NCI-H1417 treated with DMSO at 0.1 percent for 48 hours (cell line): ENCODE results near the gene NOS2.
"Not testable (repeated sequence)": the region's sequence is repeated elsewhere in the genome, so short reads cannot be mapped to it uniquely, and the experiment has no call there.

ENCODE experiments used
- DNase-seq: peaks from one replicate; lab custom pipeline; 2025; lab: John Stamatoyannopoulos, UW

Gene NOS2

DNA sequence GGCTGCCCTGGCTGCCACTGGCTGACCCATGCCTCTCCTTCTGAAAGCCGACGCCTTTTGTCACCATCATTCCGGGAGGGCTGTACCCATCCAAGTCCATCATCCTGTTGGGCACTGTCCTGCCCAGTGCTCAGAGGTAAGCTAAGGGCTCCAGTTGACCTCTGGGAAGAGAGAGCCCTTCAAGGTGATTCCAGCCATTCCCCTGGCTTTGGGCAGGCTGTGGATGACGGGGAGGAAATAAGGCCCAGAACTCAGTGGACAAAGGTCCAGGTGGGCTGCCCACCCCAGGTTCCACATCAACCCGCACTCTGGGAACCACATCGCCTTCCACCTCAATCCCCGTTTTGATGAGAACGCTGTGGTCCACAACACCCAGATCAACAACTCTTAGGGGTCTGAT, 45.8 kb downstream of the NOS2 start:
- no peak for DNase-seq

DNA sequence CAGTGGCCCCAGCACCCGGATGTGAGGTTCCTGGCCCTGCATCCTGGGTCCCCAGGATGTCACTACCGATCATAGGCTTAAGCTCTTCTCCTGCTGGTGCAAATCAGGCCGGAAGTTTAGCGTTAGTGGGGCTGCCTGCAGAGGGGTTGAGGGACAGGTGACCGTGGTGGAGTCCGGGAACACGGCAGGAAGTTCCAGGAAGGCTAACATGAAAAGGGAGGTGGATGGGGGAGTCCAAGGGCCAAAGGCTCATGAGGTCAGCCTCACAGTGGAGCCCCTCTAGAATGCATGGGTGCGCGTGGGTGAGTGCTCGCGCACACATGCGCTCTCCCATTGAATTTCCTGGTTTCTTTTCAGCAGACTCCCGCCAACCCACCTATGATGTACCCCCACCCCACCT, 46.6 kb downstream of the NOS2 start:
- not testable (repeated sequence) for DNase-seq

DNA sequence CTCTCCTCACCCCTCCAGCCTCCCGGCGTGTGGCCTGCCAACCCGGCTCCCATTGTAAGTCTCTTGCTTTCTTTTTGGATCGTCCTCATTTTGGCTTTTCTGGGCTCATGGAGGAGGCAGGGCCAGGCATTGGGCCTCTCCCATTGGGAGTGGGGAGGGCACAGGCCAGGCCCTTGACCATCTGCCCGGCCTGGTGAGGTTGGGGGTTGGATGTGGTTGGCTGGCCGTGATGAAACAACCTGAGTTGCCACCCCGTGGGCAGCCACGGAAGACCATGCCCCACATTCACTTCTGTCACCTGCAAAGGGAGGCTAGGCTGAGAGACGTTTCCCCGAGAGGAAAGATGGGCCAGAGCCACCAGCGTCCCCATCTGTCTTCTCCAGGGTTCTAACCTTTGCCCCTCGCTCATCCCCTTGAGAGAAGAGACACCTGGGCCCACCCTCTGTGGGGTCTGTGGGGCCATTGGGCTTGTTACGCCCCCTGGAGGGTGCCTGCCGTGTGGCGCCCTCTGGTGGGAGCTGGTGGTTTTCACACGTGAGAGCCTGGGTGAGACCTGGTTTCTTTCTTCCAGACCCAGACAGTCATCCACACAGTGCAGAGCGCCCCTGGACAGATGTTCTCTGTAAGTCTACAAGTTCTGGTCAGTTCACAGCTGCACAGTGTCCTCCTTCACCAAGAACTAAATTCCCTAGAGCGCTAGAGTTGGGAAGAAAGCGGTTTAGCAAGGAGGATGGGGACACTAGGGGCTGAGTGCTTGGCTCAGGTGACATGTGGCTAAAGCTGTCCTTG, 47.3 kb downstream of the NOS2 start:
- not testable (repeated sequence) for DNase-seq

DNA sequence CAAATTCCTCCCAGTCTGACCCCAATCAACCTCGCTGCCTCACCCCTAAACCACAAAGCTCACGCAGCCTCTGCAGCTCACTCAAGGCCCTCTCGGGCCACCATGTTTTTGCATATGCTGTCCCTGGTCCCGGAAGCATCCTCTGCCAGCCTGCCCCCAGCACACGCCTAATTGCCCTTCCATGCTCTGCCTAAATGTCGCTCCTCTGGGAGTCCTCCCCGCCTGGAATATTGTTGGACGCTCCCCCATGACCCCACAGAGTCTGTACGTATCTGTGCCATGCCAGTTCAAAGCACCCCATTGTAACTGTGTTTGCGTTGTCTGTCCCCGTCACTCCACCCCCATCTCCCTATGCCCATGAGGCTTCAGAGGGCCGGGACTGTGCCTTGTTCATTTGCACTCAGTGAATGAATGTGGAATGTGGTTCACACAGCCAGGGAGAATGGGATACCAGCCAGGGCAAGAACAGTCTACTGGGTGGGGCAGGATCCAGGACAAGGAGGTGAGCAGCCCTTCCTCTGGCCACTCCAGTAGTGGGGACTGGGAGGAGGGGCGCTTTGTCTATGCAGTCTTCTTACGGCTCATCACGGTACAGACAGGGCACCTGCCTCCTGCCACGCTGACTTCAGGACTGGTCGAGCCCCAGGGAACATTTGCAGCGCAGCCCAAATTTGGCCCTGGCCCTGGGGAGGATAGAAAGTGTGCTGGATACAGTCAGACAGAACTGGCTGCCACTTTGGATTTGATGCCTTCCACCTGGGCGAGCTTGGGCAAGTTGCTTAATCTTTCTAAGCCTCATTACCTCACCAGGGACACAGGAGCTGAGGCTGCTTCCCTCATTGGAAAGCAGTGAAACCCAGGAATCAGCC, 48.5 kb downstream of the NOS2 start:
- DNase-seq, result no peak

DNA sequence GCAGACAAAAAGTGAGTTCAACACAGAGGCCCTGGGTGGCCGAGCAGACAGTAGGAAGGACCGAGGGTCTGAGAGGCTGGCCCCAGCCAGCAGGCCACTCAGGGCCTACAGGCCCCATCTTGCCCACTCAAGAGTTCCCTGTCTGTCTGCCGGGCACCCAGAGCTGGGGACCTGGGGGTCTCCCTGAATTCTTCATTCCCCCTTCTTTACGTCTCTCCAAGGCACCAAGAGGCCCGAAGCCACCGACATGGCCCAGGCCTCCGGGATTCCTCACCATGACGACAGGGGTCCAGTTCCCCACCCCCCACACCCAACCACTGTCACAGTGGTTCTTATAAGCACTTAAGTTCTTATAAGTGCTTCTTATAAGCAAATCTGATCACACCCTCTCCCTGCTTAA, 49.2 kb downstream of the NOS2 start:
- DNase-seq, result no peak

DNA sequence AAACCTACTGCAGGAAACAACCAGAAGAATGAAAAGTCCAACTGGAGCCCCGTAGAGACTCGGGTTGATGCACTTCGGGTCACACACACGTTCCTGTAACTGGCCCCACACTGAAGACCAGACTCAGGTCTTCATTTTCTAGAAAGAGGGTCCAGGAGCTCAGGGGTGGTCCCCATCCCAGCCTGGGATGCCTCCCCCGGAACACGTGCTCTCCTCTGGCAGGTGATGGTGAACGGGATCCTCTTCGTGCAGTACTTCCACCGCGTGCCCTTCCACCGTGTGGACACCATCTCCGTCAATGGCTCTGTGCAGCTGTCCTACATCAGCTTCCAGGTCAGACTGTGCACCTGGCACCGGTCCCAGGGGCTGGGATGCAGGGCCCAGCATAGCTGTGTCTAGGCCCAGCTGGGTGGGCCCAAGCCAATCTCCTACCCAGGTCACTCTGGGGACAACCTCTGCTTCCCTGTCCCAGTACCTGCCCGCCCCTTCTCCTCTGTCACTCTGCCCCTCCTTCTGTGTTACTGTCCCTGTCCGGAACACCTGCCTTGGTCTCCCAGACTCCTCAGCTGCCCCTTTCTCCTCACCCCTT, 50.7 kb downstream of the NOS2 start:
- DNase-seq, result not testable (repeated sequence)

DNA sequence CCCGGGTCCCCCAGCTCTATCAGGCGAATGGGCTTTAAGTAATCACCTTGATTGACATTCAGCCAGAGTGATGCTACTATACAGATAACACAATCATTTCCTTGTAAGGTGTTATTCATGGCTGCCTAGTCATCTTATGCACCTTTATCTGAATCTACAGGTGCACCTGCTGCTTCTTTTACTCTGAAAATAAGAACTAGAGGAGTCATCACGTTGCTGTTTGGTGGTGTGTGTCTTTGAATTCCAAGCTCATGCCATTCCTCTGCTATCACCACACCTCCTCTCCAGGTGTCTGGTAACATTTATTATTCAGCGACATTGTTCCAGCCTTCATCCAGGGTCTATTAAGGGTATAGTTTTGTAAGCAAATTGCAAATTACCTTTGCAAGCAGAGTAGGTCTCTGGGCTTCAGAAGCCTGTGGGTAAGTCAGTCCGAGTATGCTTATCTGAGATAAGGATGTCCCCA, 51.9 kb downstream of the NOS2 start:
- no peak for DNase-seq

DNA sequence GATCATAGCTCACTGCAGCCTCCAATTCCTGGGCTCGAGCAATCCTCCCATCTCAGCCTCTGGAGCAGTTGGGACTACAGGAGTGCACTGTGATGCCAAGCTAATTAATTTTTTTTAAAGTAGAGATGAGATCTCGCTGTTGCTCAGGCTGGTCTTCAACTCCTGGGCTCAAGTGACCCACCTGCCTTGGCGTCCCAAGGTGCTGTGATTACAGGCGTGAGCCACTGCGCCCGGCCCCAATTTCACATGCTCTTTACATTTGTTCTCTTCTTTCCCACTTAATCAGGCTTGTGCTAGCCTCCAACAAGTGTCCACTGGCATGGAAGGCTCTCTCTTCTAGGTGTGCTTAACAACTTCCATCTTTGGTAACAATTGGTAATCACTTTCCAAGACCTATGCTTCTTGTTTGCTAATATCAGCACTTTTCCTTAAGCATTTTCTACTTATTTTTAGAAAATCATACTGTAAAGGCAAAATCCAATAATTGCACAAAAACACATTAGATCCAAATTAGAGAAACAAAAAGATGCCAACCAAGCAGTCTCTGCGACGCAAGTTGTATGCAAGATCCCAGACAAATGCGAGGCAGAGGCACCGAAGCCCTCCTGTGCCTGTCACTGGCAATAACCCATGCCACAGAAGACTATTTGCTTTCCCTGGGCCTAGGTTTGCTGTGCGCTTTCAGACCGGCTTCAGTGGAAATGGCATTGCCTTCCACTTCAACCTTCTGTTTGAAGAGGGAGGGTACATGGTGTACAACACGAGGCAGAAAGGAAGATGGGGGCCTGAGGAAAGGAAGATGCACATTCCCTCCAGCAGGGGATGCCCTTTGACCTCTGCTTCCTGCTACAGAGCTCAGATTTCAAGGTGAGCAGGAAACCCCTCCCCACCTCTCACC, 52.6 kb downstream of the NOS2 start:
- DNase-seq, result no peak

DNA sequence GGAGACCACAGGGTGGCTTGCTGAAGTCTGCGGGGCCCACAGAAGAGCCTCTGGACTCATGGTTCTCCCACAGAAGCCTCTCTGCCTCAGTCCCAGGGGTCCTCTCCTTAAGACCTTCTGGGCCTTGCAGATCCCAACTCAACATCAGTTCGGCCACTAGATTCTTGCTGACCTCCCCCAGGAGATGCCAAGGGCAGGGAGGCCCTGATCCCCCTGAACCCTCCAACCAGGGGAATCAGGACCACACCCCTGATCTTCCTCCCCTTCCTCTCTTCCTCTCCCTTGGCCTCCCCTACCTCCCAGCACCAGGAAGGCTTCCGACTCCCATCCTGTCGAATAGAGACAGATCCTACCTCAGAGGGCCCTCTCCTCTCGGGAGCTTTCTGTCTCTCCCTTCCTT, 53.4 kb downstream of the NOS2 start:
- no peak for DNase-seq

DNA sequence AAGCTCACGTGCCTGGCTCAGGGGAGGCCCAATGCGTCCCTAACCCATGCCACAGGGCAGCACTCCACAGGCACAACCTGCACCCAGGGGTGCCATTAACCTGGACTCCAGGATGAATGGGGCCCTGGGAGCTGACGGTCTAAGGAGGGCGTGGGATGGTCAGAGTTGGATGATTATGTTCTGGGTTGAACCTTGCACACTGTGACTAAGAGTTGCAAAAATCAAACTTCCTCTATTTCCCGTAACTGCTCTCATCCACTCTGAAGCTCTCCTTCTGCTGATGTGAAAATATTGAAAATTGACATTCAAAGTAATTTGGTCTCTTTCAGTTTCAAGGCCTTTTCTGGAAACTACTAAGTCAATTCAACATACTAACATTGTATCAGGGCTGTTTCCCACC, 54.0 kb downstream of the NOS2 start:
- not testable (repeated sequence) for DNase-seq

DNA sequence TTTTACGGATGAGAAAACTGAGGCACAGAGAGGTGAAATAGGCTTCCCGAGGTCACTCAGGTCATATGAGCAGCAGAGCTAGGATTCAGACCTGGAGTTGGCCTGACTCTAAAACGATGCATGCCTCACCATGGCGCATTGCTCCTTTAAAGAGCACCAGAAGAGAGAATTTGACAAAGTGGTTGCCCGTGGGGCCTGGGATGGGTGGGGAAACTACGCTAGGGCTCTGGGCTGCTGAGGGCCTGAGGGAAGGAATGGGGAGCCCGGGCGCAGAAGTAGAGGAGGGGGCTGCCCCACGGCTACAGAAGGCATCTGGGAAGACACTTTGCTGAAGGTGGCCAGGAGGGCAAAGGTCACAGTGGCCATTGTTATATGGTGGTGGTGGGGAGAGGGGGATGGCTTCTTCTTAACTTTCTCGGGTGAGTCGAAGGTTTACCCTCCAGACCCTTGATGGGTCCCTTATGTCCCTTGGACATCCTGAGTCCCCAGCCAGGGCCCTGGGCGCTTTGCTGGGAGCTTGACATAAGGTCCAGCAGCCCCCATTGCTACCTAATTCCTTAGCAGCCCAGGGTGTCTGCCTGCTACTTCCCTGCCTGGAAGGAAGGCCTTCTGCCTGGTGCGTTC, 55.0 kb downstream of the NOS2 start:
- not testable (repeated sequence) for DNase-seq

DNA sequence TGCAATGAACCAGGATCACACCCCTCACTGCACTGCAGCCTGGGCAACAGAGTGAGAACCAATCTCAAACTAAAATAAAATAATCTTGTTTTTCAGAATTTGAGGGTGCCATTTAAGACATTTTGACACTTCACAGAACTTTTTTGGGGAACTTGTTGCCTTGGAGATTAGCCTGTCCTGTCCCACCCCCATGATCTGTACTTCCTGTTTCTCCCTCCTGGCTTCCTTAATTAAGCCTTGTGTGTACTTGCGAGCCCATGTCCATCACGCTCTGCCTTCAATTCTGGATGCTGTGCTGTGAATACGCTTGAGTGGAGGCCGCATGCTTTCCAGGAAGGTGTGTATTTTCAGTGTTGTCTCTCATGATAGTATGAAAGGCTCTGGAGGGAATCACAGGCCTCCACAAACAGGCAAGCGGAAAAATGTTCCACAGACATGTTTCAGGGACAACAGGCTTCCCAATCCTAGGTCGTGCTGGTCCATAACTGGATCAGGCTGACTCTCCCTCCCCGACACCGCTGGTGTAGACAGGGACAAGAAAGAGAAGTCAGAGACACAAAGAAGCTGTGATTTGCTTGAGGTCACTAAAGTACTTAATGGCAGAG, 56.9 kb downstream of the NOS2 start:
- DNase-seq, result no peak

DNA sequence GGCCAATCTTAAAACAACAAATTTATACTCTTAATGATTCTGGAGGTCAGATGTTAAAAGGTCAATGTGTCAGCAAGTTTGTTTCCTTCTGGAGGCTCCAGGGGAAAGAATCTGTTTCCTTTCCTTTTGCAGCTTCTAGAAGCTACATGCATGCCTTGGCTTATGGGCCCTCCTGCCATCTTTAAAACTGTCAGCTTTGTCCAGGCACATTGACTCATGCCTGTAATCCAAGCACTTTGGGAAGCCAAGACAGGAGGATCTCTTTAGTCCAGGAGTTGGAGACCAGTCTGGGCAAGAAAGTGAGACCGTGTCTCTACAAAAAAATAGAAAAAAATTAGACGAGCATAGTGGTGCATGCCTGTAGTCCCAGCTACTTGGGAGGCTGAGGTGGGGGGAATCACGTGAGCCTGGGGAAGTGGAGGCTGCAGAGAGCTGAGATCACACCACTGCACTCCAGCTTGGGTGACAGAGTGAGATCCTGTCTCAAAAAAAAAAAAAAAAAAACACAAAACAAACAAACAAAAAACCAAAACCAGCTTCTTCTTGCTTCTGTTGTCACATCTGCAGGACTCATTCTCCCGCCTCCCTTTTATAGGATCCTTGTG, 58.3 kb downstream of the NOS2 start:
- no peak for DNase-seq

DNA sequence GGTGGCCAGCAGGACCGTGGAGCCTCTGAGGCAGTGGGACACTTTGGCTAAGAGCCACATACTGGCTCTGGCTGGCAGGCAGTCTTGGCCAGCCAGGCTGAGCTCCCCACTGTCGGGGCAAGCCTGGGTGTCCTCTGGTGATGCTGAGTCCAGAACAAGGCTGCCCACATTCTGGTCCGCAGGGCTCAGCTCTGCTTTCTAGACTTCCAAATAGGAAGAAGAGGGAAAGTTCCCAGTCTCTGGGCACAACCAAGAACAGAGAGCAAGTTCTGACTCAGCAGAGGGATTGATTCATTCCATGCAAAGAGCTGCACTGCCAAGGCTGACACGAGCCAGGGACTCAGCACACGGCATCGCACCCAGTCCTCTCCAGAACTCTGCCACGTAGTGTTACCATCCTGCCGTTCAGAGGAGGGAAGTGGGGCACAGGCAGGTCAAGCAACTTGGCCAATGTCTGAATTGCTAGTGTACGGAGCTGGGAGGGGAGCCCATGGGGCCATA, 58.9 kb downstream of the NOS2 start:
- no peak for DNase-seq

DNA sequence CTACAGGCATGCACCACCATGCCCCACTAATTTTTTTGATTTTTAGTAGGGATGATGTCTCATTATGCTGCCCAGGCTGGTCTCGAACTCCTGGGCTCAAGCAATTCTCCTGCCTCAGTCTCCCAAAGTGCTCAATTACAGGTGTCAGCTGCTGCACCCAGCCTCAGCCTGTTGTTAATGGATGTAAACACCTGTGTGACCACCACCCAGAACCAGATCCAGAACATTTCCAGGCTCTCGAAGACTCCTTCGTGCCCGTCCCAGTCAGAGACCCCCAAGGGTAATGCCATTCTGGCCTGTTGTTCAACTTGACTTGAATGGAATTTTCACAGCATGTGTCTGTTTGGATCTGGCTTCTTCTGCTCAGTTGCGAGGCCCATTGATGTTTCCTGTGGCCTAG, 59.8 kb downstream of the NOS2 start:
- DNase-seq, result not testable (repeated sequence)

DNA sequence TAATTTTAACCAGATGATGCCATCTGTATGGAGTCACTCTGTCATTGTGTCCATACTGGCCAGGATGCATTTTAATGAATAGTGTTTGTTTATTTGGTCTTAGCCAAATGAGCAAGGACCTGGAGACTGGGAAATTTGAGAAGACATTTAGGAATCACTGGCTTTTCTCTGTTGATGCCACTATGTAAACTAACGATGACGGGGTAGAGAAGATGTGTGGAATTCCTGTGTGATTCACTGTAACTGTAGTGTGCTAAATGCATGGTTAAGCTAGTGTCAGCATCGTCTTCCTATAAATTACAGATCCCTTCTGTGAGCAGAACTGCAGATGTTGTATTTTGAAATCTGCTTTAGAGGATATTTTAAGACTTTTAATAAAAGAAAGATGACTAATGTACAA, 66.6 kb downstream of the NOS2 start:
- no peak for DNase-seq

DNA sequence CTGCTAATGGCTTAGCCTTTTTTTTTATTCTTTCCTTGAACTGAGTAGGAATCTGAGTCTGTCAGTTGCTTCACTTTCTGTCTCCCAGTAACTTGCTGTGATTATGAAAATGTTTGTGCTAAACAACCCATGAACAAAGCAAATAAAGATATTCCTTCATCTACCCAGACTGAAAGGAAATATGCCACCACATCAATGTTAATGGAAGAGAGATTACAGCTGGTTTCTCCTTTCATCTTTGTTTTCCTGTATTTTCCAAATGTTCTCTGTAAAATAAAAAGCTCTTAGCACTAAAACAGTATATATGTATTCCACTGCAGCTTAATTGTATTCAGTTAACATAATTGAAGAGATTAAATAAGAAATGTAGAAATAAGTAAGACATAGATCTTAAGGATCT, 67.6 kb downstream of the NOS2 start:
- not testable (repeated sequence) for DNase-seq

DNA sequence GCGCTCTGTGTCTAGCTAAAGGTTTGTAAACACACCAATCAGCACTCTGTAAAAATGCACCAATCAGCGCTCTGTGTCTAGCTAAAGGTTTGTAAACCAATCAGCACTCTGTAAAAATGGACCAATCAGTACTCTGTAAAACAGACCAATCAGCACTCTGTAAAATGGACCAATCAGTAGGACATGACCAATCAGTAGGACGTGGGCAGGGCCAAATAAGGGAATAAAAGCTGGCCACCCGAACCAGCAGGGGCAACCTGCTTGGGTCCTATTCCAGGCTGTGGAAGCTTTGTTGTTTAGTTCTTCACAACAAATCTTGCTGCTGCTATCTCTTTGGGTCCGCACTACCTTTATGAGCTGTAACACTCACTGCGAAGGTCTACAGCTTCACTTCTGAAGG, 74.3 kb downstream of the NOS2 start:
- not testable (repeated sequence) for DNase-seq

DNA sequence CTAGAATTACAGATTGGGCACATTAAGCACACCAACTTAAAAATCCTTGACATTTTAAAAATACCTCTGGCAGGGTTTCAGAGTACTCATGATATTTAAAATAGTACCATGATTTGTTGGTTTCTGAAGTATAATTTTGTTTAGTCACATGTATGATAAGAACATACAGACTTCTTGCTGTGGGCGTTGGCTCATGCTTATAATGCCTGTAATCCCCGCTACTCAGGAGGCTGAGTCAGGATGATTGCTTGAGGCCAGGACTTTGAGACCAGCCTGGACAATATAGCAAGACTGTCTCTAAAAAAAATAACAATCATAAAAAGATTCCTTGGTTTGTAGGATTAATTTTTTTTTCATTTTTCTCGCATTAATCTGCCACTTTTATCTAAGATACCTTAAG, 78.5 kb downstream of the NOS2 start:
- no peak for DNase-seq
